Measurements from ENCODE around the gene DRAXIN.

Gene DRAXIN

DNA sequence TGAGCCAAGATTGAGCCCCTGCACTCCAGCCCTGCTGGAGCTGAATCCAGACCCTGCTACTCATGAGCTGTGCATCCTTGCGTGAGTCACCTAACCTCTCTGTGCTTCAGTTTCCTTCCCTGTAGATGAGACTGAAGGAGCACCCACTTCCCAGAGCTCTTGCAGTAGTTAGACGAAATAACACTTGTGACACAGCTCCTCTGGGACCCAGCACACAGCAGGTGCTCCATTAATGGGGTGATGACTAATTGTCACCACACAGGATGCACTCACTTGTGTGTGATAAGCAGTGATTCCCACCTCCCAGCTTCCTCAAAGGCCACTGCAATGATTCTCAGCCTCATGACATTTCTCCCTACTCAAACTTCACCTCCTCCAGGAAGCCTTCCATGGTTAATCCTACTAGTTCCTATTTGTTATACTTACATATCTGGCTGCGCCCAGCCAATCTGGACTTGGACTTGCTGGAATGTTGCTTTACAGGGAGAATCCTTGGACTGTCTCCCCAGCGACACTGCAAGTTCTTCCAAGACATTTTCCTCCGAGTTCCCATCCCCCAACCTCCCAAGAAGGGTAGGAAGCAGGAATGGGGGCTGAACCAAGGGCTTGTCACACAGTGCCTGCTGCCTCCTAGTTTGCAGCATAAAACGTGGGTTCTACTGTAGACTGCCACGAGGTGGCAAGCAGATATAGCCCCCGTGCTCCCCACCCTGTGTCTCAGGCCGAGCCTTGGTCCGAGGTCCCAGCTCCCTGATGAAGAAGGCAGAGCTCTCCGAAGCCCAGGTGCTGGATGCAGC is 17.2 kb downstream of the DRAXIN start:
- no peak for DNase-seq (ENCODE audit: low read depth in 2 of 2)

DNA sequence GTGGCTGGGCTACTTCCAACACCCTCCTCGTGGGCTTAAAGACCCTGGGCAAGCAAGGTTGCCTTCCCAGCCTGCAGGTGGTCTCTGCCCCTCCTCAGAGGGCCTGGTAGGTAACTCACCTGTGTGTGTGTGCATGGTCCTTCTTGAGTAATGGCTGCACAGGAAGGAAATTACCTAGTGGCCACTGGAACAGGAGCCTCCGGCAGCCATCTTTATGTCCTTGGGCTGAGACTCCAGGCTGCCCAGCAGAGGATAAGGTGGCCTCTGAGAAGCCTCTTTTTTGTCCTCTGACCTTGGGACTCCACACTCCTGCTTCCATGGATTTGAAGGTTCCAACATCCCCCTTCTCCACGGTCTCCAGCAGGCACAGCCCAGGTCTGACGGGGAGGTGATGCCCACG is 20.0 kb downstream of the DRAXIN start:
- DNase-seq (ENCODE audit: low read depth in 2 of 2), result no peak

DNA sequence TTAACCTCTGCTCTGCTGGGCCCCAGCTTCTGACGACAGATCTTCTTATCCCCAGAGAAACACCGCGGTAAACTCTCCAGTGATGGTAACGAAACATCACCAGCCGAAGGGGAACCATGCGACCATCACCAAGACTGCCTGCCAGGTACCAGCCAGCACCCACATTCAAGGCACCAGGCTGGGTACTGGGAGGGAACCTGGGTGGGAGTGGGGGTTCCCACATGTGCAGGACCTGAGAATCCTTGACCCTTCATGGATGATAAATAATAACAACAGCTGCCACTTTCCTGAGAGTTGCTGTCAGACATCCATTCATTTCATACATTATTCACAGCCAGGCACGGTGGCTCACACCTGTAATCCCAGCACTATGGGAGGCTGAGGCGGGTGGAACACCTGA is 20.8 kb downstream of the DRAXIN start:
- DNase-seq (ENCODE audit: low read depth in 2 of 2), result no peak

DNA sequence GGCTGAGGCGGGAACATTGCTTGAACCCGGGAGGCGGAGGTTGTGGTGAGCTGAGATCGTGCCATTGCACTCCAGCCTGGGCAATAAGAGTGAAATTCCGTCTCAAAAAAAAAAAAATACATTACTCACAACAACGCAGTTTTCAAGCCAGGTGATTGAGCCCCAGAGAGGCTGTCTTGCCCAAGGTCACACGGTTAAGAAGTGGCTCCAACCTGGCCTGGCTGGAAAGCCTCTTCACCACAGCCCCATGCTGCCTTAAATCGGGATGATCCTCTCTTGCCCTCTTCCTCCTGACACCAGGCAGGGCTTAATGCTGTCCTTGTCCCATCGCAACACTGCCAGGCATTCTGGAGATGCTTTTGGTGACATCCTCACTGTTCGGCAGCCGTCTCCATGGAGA is 21.6 kb downstream of the DRAXIN start:
- no peak for DNase-seq (ENCODE audit: low read depth in 2 of 2)

DNA sequence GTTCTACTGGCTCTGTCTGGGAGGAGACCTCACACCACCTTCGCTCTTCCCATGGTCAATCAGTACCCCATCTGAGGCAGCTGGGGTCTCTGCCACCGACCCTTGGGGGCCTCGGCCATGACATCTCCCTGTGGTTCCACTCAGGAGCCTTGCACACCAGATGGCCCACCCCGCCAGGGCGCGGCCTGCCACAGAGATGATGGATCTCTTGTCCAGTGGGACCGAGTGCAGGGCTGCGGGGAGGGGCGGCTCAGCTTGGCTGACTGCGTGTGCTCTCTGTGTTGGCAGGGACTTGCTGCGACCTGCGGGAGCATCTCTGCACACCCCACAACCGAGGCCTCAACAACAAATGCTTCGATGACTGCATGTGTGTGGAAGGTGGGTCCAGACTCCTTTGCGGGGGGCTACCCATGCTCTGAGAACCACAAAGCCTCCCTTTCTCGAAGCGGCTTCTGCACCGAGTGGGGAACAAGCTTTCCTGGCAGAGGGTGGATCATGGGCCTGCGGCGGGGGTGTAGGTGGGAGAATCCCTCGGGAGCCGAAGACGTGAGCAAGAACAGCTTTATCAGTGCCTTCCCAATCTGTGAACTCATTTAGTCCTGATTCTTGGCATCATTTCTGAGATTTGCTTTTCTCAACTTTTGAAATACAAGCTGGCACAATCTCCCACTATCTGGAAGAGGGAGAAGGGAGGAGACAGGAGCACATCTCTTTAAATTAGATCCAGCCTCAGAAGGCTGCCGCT is 23.5 kb downstream of the DRAXIN start:
- no peak for DNase-seq (ENCODE audit: low read depth in 2 of 2)

DNA sequence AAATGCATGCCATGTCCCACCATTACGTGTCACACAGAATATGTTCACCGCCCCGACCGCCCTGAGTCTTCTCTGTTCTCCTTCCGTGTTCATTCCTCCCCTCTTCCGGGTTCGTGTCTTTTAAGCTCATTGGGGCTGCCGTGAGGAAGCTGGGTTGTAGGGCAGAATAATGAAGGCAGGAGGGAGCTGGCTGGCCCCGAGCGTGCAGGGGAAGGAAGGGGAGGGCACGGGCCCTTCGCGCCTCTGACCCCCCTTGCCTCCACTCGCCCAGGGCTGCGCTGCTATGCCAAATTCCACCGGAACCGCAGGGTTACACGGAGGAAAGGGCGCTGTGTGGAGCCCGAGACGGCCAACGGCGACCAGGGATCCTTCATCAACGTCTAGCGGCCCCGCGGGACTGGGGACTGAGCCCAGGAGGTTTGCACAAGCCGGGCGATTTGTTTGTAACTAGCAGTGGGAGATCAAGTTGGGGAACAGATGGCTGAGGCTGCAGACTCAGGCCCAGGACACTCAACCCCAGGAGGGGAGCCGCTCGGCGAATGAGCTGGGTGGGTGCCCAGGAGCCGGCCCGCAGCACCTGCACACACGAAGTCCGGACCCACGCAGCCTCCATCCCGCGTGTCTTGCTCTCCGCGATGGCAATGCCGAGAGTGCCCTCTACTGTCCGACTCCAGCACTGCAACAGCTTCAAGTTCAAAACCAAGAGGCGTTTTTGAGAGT is 28.0 kb downstream of the DRAXIN start:
- peak; percentile 58 to 78 for DNase-seq (ENCODE audit: low read depth in 2 of 2)

DNA sequence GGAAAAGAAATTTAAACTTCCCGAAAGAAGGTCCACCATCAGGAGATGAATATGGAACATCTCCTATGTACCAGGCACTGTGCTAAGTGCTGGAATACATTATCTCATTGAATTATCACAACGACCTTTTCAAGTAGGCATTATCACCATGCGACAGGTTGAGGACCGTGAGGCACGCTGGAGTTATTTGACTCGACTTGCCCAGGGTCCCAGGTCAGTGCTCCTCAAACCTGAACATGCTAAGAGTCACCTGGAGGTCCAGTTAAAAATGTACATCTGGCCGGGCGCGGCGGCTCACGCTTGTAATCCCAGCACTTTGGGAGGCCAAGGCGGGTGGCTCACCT is 28.5 kb downstream of the DRAXIN start:
- no peak for DNase-seq (ENCODE audit: low read depth in 2 of 2)

DNA sequence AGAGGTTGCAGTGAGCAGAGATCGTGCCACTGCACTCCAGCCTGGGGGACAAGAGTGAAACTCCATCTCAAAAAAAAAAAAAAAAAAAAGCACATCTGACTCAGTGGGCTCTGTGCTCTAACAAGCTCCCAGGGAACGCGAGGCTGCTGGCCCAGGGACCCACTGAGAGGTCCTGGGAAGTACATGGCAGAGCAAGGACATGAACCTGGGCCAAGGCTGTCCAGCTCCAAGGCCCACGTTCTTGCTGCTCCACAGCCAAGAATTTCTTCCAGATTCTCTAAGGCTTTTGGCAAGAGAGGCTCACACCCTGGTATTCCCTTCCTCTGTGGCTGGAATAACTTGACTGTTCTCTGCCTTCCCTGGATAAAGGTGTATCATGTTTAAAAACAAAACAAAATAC is 29.0 kb downstream of the DRAXIN start:
- DNase-seq (ENCODE audit: low read depth in 2 of 2), result no peak

DNA sequence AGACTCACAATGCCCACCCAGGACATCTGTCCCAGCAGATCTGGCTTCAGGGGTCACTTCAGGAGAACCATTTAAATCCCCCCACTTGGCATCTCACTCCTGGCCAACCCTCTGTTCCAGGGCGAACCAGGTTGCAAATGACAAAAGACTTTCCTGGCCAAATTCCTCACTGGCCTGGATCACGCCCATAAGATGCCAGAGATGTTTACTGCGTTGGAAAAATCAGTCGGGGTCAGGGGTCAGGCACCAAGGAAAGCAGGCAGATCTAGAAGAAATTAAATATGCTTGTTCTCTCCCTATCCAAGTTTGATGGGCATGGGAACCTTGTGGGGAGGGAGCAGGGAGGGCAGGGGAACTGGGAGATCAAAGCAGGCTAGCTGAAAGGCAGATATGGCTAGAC is 29.8 kb downstream of the DRAXIN start:
- DNase-seq (ENCODE audit: low read depth in 2 of 2), result no peak

DNA sequence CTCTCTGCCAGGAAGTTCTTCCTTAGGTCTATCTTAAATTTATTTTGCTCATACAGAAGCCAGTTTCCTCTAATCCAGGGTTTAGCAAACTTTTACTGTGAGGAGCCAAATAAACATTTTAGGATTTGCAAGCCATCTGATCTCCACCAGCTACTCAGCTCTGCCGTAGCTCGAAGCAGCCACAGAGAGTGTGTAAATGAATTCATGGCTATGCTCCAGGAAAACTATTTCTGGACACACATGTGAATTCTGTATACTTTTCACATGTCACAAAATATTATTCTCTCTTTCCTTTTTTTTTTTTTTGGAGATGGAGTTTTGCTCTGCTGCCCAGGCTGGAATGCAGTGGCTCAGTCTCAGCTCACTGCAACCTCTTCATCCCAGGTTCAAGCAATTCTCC is 31.0 kb downstream of the DRAXIN start:
- DNase-seq (ENCODE audit: low read depth in 2 of 2), result no peak

DNA sequence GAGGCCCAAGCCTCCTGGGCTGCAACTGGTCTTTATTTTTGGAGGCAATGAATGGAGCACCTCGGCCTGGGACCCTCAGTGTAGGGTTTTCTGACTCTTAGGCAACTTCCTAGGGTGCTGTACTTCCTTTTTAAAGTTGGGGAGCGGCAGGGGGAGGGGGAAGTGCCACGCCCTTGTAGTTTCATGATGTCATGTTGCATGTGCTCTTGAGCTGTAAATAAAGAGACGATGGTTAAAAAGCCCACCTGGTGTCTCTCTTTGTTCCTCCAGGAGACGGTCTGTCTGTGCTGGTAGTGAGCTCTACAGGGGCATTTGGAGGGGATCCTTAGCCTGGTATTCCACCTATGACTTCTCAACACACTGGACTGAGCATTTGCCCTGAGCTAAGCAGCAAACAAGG is 34.1 kb downstream of the DRAXIN start:
- DNase-seq (ENCODE audit: low read depth in 2 of 2), result no peak

DNA sequence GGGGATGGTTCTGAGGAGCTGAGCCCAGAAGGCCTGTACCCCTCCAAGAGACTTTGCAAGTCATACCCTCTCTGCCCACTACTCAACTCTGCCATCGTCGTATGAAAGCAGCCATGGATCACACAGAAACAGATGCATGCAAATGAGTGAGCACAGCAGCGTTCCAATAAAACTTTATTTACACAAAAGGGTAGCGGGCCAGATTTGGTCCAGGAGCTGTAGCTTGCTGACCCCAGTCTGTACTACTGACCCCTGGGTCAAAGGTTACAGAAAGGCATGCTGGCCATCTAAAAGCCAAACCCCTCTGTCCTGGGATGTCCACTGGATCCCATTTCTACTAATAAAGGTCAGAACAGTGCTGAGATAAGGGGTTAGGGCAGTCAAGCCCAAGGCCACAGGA is 35.6 kb downstream of the DRAXIN start:
- no peak for DNase-seq (ENCODE audit: low read depth in 2 of 2)

DNA sequence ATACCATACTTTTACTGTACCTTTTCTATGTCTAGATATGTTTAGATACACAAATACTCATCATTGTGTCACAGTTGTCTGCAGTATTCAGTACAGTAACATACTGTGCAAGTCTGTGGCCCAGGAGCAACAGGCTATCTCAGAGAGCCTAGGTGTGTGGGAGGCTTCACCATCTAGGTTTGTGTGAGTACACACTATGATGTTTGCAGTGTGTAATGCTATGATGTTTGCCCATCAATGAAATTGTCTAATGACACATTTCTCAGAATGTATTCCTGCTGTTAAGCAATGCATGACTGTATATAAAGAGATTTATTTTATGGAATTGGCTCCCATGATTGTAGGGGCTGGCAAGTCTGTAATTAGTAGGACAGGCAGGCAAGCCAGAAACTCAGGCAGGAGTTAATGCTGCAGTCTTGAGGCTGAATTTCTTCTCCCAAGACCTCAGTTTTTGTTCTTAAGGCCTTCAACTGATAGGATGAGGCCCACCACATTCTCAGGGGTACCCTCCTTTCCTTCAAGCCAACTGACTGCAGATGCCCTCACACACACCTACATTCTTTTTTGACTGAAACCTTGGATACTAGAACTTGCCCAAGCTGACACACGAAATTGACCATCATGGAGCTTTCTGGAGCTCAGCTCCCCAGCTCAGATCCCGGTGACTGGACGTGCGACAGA is 36.8 kb downstream of the DRAXIN start:
- no peak for DNase-seq (ENCODE audit: low read depth in 2 of 2)

DNA sequence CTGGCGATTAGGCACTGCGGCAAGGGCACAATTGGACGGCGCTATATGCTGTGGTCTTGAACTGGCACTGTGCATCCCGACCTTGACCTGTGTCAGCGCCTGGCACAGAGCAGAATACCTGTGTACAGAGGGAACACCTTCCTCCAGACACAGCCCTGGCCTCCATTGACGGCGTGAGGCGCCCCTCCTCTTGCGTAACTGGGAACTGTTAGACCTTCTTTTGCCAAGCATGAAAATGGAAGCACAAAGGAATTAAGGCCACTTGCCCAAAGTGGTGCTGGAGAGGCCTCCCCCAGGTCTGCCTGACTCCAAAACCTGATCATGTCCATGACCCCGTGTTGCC is 37.6 kb downstream of the DRAXIN start:
- DNase-seq (ENCODE audit: low read depth in 2 of 2), result no peak

DNA sequence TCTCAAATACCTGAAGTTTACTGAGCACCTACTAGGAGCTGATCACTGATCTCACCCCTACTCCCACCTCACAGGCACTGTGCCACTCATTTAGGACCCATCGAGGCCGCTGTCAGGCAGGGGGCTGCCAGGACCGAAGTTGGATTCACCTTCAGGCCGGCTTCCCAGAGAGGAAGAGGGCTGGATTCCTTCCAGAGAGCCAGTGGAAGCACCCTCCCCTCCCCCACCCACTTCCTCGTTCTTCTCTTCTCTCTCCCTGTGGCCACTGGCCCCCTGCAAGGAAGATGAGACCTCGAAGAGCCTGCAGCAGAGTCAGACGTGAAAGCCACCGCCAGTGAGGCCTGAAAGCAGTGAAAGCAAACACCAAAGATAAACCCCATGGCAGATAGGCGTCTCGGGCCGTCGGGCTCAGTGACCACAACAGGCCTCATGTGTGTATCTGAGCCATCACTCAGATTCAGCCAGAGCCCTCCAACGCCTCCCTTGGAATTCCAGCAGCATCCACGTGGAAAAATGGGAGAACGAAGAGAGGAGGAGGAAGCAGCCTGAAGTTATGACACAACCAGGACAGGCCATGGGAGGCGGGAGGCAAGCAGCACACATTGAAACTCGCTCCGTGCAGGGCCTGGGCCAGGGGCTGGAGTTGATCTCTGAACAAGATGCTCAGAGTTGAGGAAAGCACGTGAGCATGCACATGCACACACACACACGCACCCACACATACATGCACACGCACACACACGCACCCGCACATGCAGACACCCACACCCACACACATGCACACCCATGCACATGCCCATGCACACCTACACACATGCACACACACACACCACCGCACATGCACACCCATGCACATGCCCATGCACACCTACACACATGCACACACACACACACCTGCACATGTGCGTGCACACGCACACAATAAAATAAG is 38.3 kb downstream of the DRAXIN start:
- no peak for DNase-seq (ENCODE audit: low read depth in 2 of 2)

DNA sequence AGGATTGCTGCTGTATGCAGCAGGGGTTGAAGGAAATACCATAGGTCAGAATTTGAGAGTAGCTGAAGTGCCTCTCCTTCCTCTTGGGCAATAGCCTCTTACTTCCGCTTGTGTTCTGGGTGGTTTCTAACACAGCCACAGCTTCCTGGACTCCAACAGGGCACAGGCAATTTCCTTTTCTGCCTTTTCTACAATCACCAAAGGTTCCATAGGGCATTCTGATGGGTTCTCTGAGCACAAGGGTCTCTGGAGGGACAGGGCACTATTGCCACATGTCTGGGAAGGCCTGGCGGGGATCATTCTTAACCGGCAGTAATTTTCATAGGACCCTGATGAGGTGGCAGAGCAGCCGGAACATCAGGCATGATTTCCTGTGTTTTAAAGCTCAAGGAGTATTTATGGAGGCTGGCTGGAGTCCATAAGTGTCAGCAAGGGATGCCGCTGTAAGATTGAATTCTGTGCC is 39.0 kb downstream of the DRAXIN start:
- no peak for DNase-seq (ENCODE audit: low read depth in 2 of 2)

DNA sequence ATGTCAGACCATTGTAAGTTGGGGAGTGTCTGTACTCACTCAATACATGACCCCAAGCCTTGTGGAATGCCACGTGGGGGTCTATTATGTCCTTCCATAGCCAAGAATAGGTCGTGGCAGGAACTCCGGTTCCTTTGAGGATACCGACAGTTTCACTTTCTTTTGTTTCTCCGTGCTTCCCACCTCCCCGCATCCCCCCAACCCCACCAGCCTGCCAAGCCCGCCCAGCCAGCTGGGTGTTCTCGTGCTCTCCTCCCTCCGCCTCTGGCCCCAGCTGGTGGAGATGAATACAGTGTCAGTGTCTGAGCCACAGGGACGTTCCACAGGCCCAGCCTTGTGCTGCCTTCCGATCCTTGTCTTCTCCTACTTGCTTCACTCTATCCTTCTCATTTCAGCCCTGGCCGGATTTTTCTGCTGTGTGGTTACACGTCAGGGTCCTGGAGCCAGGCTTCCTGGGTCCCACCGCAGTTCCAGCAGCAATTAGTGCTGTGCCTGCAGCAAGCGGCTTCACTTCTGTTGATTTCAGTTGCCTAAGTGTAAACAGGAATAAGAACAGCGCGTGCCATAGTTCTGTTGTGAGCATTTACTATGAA is 40.3 kb downstream of the DRAXIN start:
- DNase-seq (ENCODE audit: low read depth in 2 of 2), result no peak

DNA sequence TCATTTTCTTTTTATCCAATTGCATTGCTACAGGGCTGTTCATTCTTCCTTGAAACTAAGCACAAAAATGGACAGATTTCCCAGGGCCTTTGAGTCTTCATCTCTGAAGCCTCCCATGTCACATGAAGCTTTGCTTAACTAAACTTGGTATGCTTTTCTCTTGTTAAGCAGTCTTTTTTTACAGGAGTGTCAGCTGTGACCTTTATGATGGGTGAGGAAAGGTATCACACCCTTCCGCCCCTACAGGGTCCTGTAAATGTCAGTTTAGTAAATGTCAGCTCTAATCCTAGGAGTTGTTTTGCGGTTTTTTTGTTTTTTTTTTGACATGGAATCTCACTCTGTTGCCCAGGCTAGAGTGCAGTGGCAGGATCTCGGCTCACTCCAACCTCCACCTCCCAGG is 41.8 kb downstream of the DRAXIN start:
- DNase-seq (ENCODE audit: low read depth in 2 of 2), result no peak

DNA sequence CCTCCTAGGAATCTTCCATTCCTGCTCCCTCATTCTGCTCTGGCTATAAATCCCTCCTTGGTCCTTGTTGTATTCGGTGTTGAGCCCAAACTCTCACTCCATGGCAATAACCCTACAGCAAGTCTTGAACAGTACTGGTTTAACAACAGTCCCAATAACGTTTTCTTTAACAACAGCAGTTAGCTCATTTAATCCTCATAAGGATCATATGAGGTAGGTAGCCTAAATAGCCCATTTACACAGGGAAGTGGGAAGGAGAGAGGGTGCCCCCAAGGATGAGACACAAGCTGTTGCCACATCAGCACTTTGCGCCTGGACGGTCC is 44.0 kb downstream of the DRAXIN start:
- no peak for DNase-seq (ENCODE audit: low read depth in 2 of 2)

DNA sequence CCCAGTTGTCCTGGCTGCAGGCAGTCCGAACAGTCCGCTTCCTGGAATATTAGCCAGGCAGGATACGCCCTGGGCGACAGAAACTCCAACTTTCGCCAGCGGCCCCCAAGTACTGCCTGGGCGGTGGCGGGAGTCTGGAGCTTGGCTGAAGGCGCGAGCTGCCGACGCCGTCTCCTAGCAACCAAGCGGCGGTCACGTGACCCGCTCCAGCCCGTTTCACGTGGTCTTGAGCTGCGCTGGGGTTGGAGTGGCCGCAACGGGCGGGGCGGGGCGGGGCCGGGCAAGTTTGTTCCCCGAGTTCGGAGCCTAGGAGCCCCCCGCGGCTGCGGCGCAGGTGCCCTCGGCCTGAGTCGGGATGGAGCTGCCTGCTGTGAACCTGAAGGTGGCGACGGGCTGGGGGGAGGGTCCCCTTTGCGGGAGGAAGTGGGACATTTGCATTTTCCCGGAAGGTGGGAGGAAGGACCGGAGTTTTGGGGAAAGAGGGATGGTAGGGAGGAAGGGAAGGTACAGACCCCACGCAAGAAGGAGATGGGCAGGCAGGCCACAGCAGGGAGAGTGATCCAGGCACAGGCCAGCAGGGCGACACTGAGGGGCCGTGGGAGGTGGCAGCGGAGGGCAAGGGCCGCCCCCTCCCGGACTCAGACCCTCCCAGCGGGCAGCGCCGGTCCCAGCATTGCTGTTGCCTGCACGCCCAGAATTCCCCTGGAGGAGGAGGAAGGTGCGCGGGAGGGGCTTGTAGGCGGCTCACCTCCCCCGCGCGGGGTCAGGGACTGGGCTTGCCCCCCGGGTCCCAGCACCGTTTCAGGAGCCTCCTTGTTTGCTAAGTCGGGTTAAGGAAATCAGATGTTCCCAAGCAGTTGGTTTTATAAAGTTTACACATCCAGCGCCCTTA is 44.6 kb downstream of the DRAXIN start, which contains the start of gene AGTRAP:
TSS of gene AGTRAP (plus strand) at position 283 of the 892 bp plus-strand sequence. CDS start at position 356, 73 bp downstream.
- DNase-seq (ENCODE audit: low read depth in 2 of 2), result peak; percentile 85 to 90

All from stimulated activated CD8-positive, alpha-beta memory T cell treated with anti-CD3 and anti-CD28 coated beads, Interleukin-2, amount 100 ng/mL, for 48 hours (primary cell).